Duodenal mucosa (tissue), 2 donors: Measurements from ENCODE around the gene TMEM243.
"Not testable (repeated sequence)": the region's sequence is repeated elsewhere in the genome, so short reads cannot be mapped to it uniquely, and the experiment has no call there.

Experiments
- H3K27ac ChIP-seq: one replicate; pipeline ENCODE4 v1.7.0; 2013; ENCODE audit warnings: low read depth, low read length
- H3K27me3 ChIP-seq, 2 donors: one replicate each; pipeline ENCODE4 v1.7.0; 2013; ENCODE audit warnings: low read length in 2 of 2, control low read depth in 1 of 2; ENCODE audit not compliant: insufficient read depth in 2 of 2, control insufficient read depth in 1 of 2
- H3K36me3 ChIP-seq, 2 donors: one replicate each; pipeline ENCODE4 v1.7.0; 2013; ENCODE audit warnings: low read length in 2 of 2, control low read depth in 1 of 2; ENCODE audit not compliant: insufficient read depth in 2 of 2, control insufficient read depth in 1 of 2
- H3K4me1 ChIP-seq, 2 donors: one replicate each; pipeline ENCODE4 v1.7.0; 2013; ENCODE audit warnings: low read length in 2 of 2, control low read depth in 1 of 2; ENCODE audit not compliant: insufficient read depth in 2 of 2, control insufficient read depth in 1 of 2
- H3K4me3 ChIP-seq, 2 donors: one replicate each; pipeline ENCODE4 v1.7.0; 2013; ENCODE audit warnings: low read length in 2 of 2, low read depth in 1 of 2
- H3K9ac ChIP-seq, 2 donors: one replicate each; pipeline ENCODE4 v1.7.0; 2013; ENCODE audit warnings: low read length in 2 of 2, low read depth in 1 of 2
- H3K9me3 ChIP-seq, 2 donors: one replicate each; pipeline ENCODE4 v1.7.0; 2013; ENCODE audit warnings: low read length in 2 of 2, control low read depth in 1 of 2; ENCODE audit not compliant: control insufficient read depth in 1 of 2

Gene TMEM243

DNA sequence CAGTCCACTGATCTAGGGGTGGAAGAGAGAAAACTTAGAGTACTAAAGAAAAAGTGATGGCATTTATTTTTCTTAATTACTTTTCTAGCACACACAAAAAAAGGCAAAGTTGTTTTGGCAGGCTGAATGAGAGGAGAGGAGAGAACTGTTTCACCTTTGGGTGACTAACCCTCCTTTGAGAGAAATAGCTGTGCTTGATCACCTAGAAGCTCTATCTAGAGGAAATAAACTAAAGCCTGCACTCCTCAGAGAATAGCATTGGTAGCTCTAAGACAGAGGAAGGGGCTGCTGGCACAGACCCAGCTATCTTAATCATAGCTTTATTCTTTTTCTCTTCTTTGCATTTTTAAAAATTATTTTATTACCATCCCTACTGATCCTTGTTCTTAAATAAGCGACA lies 6.3 kb downstream of the TMEM243 start:
- H3K4me3 ChIP-seq, result no peak overlapping the region
- H3K27ac ChIP-seq, result no peak overlapping the region
- H3K36me3 ChIP-seq, result peaks cover 0 to 12% of the 10 kb centered on the region in 2 donors
- peaks cover 38 to 41% of the 10 kb centered on the region in 2 donors for H3K4me1 ChIP-seq
- H3K9me3 ChIP-seq, result no peaks in the 10 kb centered on the region
- no peak overlapping the region for H3K9ac ChIP-seq
- H3K27me3 ChIP-seq, result no peaks in the 10 kb centered on the region

GRCh38 chr7:87212498-87212897 lies 7.0 kb downstream of the TMEM243 start:
- Histone ChIP-seq H3K4me1 (peaks cover 32 to 33% of the 10 kb centered on the region in 2 donors), H3K36me3 (peaks cover 0 to 12% of the 10 kb centered on the region in 2 donors), H3K9me3 (no peaks in the 10 kb centered on the region), H3K4me3 (no peak overlapping the region), H3K27ac (no peak overlapping the region), H3K9ac (no peak overlapping the region), H3K27me3 (no peaks in the 10 kb centered on the region)

GRCh38 chr7:87210506-87210905 lies 9.0 kb downstream of the TMEM243 start:
- H3K4me1 ChIP-seq, result peaks cover 25% of the 10 kb centered on the region in 2 donors
- peaks cover 0 to 9% of the 10 kb centered on the region in 2 donors for H3K9me3 ChIP-seq
- no peaks in the 10 kb centered on the region for H3K27me3 ChIP-seq
- peaks cover 0 to 17% of the 10 kb centered on the region in 2 donors for H3K36me3 ChIP-seq
- H3K27ac ChIP-seq, result no peak overlapping the region
- H3K9ac ChIP-seq, result no peak overlapping the region
- no peak overlapping the region for H3K4me3 ChIP-seq

DNA sequence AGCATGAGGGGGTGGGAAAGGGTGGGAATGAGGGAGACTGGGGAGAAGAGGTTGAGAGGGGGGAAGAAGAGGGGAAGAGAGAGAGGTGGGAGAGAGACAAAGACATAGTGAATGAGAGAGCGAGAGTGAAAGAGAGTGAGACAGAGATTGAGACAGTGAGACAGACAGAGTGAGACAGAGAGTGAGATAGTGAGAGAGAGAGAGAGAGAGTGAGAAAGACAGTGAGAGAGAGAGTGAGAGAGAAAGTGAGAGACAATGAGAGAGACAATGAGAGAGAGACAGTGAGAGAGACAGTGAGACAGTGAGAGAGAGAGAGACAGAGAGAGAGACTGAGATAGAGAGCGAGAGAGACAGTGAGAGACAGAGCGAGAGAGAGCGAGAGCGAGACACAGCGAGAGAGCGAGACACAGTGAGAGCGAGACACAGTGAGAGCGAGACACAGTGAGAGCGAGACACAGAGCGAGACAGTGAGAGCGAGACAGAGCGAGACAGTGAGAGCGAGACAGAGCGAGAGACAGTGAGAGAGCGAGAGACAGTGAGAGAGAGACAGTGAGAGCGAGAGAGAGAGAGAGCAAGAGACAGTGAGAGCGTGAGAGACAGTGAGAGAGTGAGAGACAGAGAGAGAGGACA lies 10.1 kb downstream of the TMEM243 start:
- Histone ChIP-seq H3K27me3 (no peaks in the 10 kb centered on the region), H3K4me3 (no peak overlapping the region), H3K4me1 (peaks cover 22 to 23% of the 10 kb centered on the region in 2 donors), H3K9ac (no peak overlapping the region), H3K36me3 (peaks cover 0 to 17% of the 10 kb centered on the region in 2 donors), H3K9me3 (peaks cover 8 to 14% of the 10 kb centered on the region in 2 donors), H3K27ac (no peak overlapping the region)

GRCh38 chr7:87206361-87206760 lies 13.2 kb downstream of the TMEM243 start:
- H3K9me3 ChIP-seq, result peaks cover 9 to 14% of the 10 kb centered on the region in 2 donors
- no peak overlapping the region for H3K4me3 ChIP-seq
- no peak overlapping the region for H3K9ac ChIP-seq
- H3K27ac ChIP-seq, result no peak overlapping the region
- no peaks in the 10 kb centered on the region for H3K27me3 ChIP-seq
- H3K4me1 ChIP-seq, result peaks cover 11 to 15% of the 10 kb centered on the region in 2 donors
- H3K36me3 ChIP-seq, result peaks cover 0 to 13% of the 10 kb centered on the region in 2 donors

- H3K9ac ChIP-seq, H3K27me3 ChIP-seq, H3K4me3 ChIP-seq, H3K27ac ChIP-seq: not testable (repeated sequence)
- peaks cover 11% of the 10 kb centered on the region in 2 donors for H3K4me1 ChIP-seq
- peaks cover 0 to 13% of the 10 kb centered on the region in 2 donors for H3K36me3 ChIP-seq
- peaks cover 9 to 14% of the 10 kb centered on the region in 2 donors for H3K9me3 ChIP-seq
Observed at GRCh38 chr7:87205701-87206100, 13.8 kb downstream of the TMEM243 start.

DNA sequence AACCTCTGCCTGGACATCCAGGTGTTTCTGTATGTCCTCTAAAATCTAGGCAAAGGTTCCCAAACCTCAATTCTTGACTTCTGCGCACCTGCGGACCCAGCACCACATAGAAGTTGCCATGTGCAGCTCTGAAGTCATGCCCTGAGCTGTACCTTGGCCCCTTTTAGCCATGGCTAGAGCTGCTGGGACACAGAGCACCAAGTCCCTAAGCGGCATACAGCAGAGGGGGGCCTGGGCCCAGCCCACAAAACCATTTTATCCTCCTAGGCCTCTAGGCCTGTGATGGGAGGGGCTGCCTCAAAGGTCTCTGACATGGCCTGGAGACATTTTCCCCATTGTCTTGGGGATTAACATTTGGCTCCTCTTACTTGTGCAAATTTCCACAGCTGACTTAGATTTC lies 14.6 kb downstream of the TMEM243 start:
- Histone ChIP-seq H3K4me1 (peaks cover 6 to 11% of the 10 kb centered on the region in 2 donors), H3K4me3 (no peak overlapping the region), H3K27me3 (no peaks in the 10 kb centered on the region), H3K36me3 (peaks cover 0 to 15% of the 10 kb centered on the region in 2 donors), H3K9me3 (peaks cover 9 to 14% of the 10 kb centered on the region in 2 donors), H3K9ac (no peak overlapping the region), H3K27ac (no peak overlapping the region)

DNA sequence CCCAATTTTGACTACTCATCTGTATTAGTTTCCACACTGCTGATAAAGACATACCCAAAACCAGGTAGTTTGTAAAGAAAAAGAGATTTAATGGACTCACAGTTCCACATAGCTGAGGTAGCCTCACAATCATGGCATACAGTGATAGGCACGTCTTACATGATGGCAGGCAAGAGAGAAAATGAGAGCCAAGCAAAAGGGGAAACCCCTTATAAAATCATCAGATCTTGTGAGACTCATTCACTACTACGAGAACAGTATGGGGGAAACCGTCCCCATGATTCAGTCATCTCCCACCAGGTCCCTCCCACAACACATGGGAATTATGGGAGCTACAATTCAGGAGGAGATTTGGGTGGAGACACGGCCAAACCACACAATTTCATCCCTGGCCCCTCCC lies 15.6 kb downstream of the TMEM243 start:
- H3K27me3 ChIP-seq, H3K9ac ChIP-seq, H3K4me3 ChIP-seq, H3K27ac ChIP-seq: not testable (repeated sequence)
- H3K9me3 ChIP-seq, result peaks cover 9 to 14% of the 10 kb centered on the region in 2 donors
- H3K36me3 ChIP-seq, result peaks cover 0 to 19% of the 10 kb centered on the region in 2 donors
- peaks cover 6 to 11% of the 10 kb centered on the region in 2 donors for H3K4me1 ChIP-seq

DNA sequence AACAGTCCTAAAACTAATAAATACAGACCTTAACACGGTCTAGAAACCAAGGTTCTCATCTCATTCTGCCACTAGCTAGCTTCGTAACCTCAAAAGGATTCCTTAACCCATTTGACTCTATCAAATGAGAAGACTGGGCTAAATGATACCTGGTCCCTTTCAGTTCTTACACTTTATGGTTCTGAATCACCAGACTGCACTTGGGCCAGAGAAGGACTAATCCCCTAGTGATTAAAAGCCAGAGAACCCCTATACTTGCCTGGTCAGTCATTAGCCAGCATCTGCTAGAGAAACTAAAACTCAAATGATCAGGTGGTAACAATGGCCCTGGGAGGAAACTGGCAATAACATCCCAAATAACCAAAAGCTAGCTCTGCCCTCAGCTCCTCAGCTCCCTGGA lies 16.8 kb downstream of the TMEM243 start:
- Histone ChIP-seq H3K27me3 (no peaks in the 10 kb centered on the region), H3K36me3 (peaks cover 0 to 16% of the 10 kb centered on the region in 2 donors), H3K4me1 (peaks cover 6 to 11% of the 10 kb centered on the region in 2 donors), H3K9me3 (peaks cover 9 to 14% of the 10 kb centered on the region in 2 donors), H3K27ac (no peak overlapping the region), H3K9ac (no peak overlapping the region), H3K4me3 (no peak overlapping the region)

DNA sequence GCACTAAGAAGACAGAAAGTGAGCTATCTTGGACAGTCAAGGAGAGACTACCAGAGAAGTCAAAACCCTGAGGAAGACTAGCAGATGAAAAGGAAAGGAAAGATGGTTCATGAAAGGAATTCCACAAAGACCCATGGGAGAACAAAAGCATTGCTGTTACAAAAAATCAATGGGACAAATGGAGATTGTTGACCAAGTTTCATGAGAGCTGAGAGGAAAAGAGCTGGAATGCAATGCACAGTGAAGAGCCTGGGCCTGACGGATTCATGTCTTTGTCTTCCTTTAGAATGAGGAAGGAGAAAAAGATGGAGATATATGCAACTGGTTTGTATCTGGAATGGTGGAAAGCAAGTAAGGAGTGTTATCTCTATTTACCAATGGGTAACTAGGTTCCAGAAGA lies 17.3 kb downstream of the TMEM243 start:
- Histone ChIP-seq H3K27ac (no peak overlapping the region), H3K36me3 (peaks cover under 1 to 18% of the 10 kb centered on the region in 2 donors), H3K4me3 (no peak overlapping the region), H3K9me3 (peaks cover 9 to 14% of the 10 kb centered on the region in 2 donors), H3K4me1 (peaks cover 6 to 11% of the 10 kb centered on the region in 2 donors), H3K27me3 (no peaks in the 10 kb centered on the region), H3K9ac (no peak overlapping the region)
